Vagina (tissue), 2 donors: Measurements from ENCODE around the gene ATG16L1. TPM values are rescaled to one million over a fixed set of nuclear protein-coding genes. Genes with fewer than 3 reads are reported as not detected.

ENCODE experiments used
- DNase-seq, 2 donors: peaks; one replicate each; pipeline ENCODE4 v3.0.0-alpha.2; 2017; ENCODE audit errors: extremely low spot score in 2 of 2
- H3K27ac ChIP-seq: fragments of 200-600 bp; sonication (generic); one replicate; pipeline ENCODE4 v1.5.1; 2019
- H3K27me3 ChIP-seq: fragments of 200-600 bp; sonication (generic); one replicate; pipeline ENCODE4 v1.5.1; 2019
- H3K36me3 ChIP-seq, 2 donors: fragments of 200-600 bp; sonication (generic); one replicate each; pipeline ENCODE4 v1.5.1; 2017 to 2019
- H3K4me1 ChIP-seq: fragments of 200-600 bp; sonication (generic); one replicate; pipeline ENCODE4 v1.5.1; 2019
- H3K4me3 ChIP-seq, 2 donors: fragments of 200-600 bp; sonication (generic); 1 replicate in 1 of 2; 2 replicates in 1 of 2; pipeline ENCODE4 v1.5.1; 2016 to 2019
- H3K9me3 ChIP-seq: fragments of 200-600 bp; sonication (generic); one replicate; pipeline ENCODE4 v1.5.1; 2019
- CTCF ChIP-seq, 3 experiments: fragments of 450-650 bp in 2 of 3; fragments of 200-600 bp in 1 of 3; sonication (generic) in 1 of 3; IDR thresholded peaks; one replicate each; pipeline ENCODE4 v1.5.1; 2017 to 2019; ENCODE audit warnings: antibody characterized with exemption in 3 of 3, mild to moderate bottlenecking in 2 of 3, moderate library complexity in 2 of 3
- POLR2A ChIP-seq, 2 donors: fragments of 450-650 bp; IDR thresholded peaks; one replicate each; pipeline ENCODE4 v1.6.1; 2017; ENCODE audit warnings: antibody characterized with exemption in 2 of 2, mild to moderate bottlenecking in 2 of 2, moderate library complexity in 2 of 2
- POLR2AphosphoS5 ChIP-seq, 2 donors: sonication (generic); formaldehyde crosslinking; IDR thresholded peaks; one replicate each; pipeline ENCODE4 v1.9.0; 2017; ENCODE audit warnings: antibody characterized with exemption in 2 of 2, mild to moderate bottlenecking in 2 of 2, low read depth in 1 of 2; ENCODE audit not compliant: insufficient read depth in 1 of 2
- intact Hi-C: fragments of 100-400 bp; cut with DNase I; formaldehyde crosslinking; loops from one replicate; pipeline ENCODE4 v1.15.1; 2023
- total RNA-seq: library from RNA; depleted of rRNA; stranded (reverse); fragments of >200 nt; gene quantifications from one replicate; pipeline ENCODE4 v1.2.3, GENCODE V29; 2016

Gene ATG16L1
- total RNA-seq, 1 donor from 2014 or later: 29.2 TPM

- intact Hi-C loops: loop anchor here (5.0 kb wide), 2 partner anchors 404 to 644 kb away; no protein-coding TSS in a partner anchor
Measured at GRCh38 chr2:233250985-233251305, 528 bp upstream of the ATG16L1 start.

GRCh38 chr2:233252227-233252626, 754 bp downstream of the ATG16L1 start:
- Histone ChIP-seq H3K36me3 (peaks cover 0 to 12% of the 10 kb centered on the region in 2 donors), H3K27me3 (no peaks in the 10 kb centered on the region), H3K4me3 (peak overlapping the region; percentile 95 to 97), H3K4me1 (peaks cover 33% of the 10 kb centered on the region), H3K27ac (peak overlapping the region; percentile 78), H3K9me3 (no peaks in the 10 kb centered on the region)
- intact Hi-C loops: loop anchor here (5.0 kb wide), 2 partner anchors 405 to 645 kb away; no protein-coding TSS in a partner anchor
- no peak for DNase-seq
- TF ChIP-seq POLR2A (IDR thresholded peaks at IDR 0.05) (no peak), CTCF (IDR thresholded peaks at IDR 0.05) (no peak), POLR2AphosphoS5 (IDR thresholded peaks at IDR 0.05; ENCODE audit: insufficient read depth in 1 of 2, low read depth in 1 of 2) (no peak)

More at GRCh38 chr2:233250985-233251305, 528 bp upstream of the ATG16L1 start:
- Histone ChIP-seq H3K27me3 (no peaks in the 10 kb centered on the region), H3K4me3 (peak overlapping the region; percentile 95 to 97), H3K4me1 (peaks cover 33% of the 10 kb centered on the region), H3K27ac (peak overlapping the region; percentile 78), H3K9me3 (no peaks in the 10 kb centered on the region), H3K36me3 (no peaks in the 10 kb centered on the region)
- DNase-seq: no peak
- TF ChIP-seq POLR2A (IDR thresholded peaks at IDR 0.05) (no peak), POLR2AphosphoS5 (IDR thresholded peaks at IDR 0.05; ENCODE audit: insufficient read depth in 1 of 2, low read depth in 1 of 2) (no peak)

GRCh38 chr2:233255151-233255550, 3.7 kb downstream of the ATG16L1 start:
- intact Hi-C loops: no loop called here
- Histone ChIP-seq H3K36me3 (peaks cover 0 to 32% of the 10 kb centered on the region in 2 donors), H3K4me3 (no peak overlapping the region)

GRCh38 chr2:233256048-233256447, 4.6 kb downstream of the ATG16L1 start:
- H3K27me3 ChIP-seq: no peaks in the 10 kb centered on the region
- intact Hi-C loops: no loop called here
- H3K36me3 ChIP-seq: peaks cover 0 to 32% of the 10 kb centered on the region in 2 donors
- no peak for DNase-seq
- H3K4me1 ChIP-seq: peaks cover 33% of the 10 kb centered on the region
- H3K27ac ChIP-seq: no peak overlapping the region
- H3K9me3 ChIP-seq: no peaks in the 10 kb centered on the region
- TF ChIP-seq POLR2AphosphoS5 (IDR thresholded peaks at IDR 0.05; ENCODE audit: insufficient read depth in 1 of 2, low read depth in 1 of 2) (no peak), POLR2A (IDR thresholded peaks at IDR 0.05) (no peak), CTCF (IDR thresholded peaks at IDR 0.05) (no peak)
- no peak overlapping the region for H3K4me3 ChIP-seq

More at GRCh38 chr2:233255151-233255550, 3.7 kb downstream of the ATG16L1 start:
- no peak for DNase-seq
- no peak overlapping the region for H3K27ac ChIP-seq
- peaks cover 33% of the 10 kb centered on the region for H3K4me1 ChIP-seq
- H3K27me3 ChIP-seq: no peaks in the 10 kb centered on the region
- no peaks in the 10 kb centered on the region for H3K9me3 ChIP-seq
- TF ChIP-seq POLR2A (IDR thresholded peaks at IDR 0.05) (no peak), POLR2AphosphoS5 (IDR thresholded peaks at IDR 0.05; ENCODE audit: insufficient read depth in 1 of 2, low read depth in 1 of 2) (no peak), CTCF (IDR thresholded peaks at IDR 0.05) (no peak)

- H3K4me3 ChIP-seq: no peak overlapping the region
- H3K27me3 ChIP-seq: no peaks in the 10 kb centered on the region
- no peak for DNase-seq
- H3K9me3 ChIP-seq: no peaks in the 10 kb centered on the region
- intact Hi-C loops: no loop called here
- TF ChIP-seq POLR2A (IDR thresholded peaks at IDR 0.05) (no peak), POLR2AphosphoS5 (IDR thresholded peaks at IDR 0.05; ENCODE audit: insufficient read depth in 1 of 2, low read depth in 1 of 2) (no peak), CTCF (IDR thresholded peaks at IDR 0.05) (no peak)
- peaks cover 21% of the 10 kb centered on the region for H3K4me1 ChIP-seq
- peaks cover 6 to 45% of the 10 kb centered on the region in 2 donors for H3K36me3 ChIP-seq
- no peak overlapping the region for H3K27ac ChIP-seq
Measured at GRCh38 chr2:233258211-233258610, 6.7 kb downstream of the ATG16L1 start.
